Endothelial cell of hepatic sinusoid (primary cell): ENCODE data around the gene DAB2IP.
"Not testable (repeated sequence)": the region's sequence is repeated elsewhere in the genome, so short reads cannot be mapped to it uniquely, and the experiment has no call there.

ENCODE experiments used
- in situ Hi-C: cut with HindIII; loops from 2 replicates; pipeline ENCODE4 v1.10.0; 2017; ENCODE audit warnings: low sequenced_read_pairs

The DAB2IP gene

DNA sequence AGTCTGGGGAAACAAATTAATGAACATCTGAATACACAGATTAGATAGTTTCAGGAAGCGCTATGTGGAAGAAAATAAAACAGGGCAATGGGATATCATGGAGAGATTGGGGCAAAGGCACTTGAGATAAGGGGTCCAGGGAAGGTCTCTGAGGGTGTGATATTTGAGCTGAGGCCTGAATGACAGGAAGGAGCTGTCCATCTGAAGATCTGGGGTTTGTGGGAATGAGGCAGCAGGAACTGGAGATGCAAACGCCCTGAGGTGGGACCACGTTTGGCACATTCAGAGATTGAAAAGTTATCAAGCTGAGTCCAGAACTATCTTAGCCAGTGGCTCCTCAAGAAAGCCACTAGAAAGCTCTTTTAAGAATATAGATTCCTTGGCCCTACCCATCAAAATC lies 8.7 kb upstream of the DAB2IP start:
- in situ Hi-C loops: no loop called here

DNA sequence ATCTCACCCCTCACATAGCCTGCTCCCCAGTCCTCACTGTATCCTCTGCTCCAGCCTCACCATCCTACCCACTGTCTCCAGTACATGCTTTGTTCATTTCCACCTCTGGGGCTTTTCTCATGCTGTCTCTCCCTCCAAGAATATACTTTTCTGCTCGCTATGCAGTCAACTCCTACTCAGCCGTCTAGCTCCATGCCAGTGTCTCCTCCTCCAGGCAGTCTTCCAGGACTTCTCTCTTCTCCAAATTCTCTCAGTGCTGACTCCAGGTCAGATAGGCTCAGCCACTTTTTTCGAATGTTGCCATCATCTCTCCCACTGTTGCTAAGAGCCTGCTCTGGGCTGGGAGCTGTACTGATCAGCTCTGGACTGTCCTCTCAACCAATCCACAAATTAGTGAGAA lies 8.0 kb upstream of the DAB2IP start:
- in situ Hi-C loops: no loop called here

DNA sequence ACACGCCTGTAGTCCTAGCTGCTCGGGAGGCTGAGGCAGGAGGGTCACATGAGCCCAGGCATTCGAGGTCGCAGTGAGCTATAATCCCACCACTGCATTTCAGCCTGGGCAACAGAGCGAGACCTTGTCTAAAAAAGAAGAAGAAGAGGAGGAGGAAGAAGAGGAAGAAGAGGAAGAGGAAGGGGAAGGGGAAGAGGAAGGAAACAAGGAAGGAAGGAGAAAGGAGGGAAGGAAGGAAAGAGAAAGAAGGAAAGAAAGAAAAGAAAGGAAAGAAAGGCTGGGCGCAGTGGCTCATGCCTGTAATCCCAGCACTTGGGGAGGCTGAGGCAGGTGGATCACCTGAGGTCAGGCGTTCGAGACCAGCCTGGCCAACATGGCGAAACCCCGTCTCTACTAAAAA lies 7.4 kb upstream of the DAB2IP start:
- in situ Hi-C loops: not testable (repeated sequence)

DNA sequence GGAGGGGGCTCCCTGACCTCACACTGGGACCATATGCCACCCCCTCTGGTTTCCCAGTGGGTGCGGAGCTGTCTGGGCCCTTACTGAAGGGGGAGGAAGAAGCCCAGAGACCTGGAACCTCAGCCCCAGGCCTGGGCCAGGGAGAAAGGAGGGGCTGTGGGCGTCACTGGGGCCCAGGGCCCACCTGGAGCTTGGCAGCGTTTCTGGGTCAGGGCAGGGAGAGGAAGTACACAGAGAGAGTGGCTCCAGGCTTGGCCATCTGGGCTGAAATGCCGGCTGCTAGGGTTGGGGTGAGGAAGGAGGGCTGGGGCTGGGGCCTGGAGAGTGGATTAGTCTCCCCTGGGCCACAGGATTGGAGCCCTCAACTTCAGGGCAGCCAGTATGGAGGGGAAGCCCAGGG lies 6.4 kb upstream of the DAB2IP start:
- in situ Hi-C loops: loop anchor here (5.0 kb wide), 1 partner anchor 52 kb away; no protein-coding TSS in a partner anchor

DNA sequence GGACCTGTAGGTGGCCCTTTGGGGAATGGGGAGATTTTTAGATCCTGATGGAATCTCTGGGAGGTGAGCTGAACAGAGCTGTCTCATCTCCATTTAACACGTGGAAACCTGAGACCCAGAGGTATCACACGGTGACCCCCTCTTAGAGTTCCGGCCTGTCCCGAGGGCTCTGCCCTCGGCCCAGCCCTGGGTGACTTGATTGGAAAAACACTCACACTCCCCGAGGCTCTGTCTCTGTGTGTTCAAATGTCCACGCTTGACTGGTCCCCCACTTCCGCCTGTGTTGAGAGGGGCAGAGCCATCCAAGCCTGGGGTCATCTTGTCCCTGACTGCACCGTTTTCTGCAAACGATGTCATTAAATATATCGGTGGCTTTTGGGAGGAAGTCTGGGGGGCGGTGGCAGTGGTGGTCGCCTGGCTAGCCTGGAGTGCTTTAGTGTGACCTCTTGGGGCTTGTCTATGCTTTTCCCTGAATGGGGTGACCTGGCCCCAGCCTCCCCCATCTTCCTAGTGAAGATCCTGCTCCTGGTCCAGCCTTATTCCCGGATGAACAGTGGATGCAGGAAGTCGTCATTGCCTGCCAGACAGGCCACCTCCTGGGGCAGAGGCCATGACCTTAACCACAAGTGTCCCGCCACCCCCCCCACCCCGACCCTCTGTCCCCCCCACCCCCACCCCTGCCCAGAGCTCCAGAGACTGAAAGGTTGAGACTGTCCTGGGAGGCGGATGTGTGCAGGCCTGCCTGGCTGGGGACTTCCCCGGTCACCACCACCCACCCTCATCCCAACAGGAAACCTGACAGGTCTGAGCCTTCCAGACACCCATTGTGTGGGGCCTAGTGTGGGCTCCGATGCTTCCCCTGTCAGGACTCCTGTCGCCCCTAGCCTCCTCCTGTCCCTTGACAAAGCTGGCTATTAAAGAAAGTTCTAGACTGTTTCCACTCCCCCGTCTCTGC lies 5.3 kb upstream of the DAB2IP start:
- in situ Hi-C loops: loop anchor here (5.0 kb wide), 1 partner anchor 51 kb away; no protein-coding TSS in a partner anchor

DNA sequence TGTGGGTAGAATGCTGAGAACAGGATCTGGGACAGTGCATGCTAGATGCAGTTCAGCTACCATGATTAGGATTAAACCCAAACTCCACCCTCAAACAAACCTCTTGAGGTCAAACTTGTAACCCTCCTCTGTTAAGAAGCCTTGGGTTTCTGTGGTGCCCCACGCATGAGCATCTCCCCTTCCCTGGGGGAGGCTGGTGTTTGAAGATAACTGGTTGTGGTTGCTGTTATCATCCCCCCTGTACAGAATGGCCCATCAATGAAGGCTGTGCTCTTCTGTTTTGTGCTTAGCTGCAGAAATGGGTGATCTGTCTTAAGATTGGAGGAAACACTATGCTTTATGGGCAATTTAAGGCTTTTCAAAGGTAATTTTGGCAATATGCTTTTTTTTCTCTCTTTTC lies 4.4 kb upstream of the DAB2IP start:
- in situ Hi-C loops: loop anchor here (5.0 kb wide), 1 partner anchor 50 kb away; no protein-coding TSS in a partner anchor

DNA sequence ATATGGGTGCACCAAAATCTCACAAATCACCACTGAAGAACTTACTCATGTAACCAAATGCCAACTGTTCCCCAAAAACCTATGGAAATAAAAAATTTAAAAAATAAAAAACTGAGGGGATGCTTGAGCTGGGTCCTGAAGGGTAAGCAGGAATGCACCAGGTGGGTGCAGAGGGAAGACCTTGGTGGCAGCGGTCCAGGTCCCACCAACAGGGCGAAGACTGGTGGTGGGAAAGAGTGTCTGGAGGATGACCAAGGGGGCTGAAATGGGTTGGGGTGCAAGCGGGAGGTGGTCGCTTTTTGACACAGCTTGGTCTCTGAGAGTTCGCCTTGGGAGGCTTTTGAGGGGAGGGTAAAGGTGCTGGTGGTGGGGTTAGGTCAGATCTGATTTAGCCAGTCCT lies 3.3 kb upstream of the DAB2IP start:
- in situ Hi-C loops: loop anchor here (5.0 kb wide), 1 partner anchor 49 kb away; no protein-coding TSS in a partner anchor

DNA sequence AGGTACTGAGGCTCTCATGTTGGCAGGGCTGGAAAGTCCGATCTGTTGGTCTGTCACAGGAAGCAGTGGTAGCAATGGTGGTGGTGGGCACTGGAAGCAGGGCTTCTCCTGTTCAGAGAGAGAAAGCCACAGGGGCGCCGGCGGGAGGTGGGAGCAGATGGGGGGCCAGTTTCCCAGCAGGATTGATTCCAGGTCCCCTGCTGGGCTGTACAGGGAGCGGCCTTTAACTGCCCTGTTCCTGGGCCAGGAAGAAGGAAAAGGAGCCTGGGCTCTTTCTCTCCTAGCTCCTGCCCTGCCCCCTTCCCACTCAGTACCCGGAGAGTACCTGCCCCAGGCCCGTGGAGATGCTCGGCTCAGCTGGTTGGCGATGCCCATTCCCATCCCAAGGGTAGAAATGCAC lies 2.6 kb upstream of the DAB2IP start:
- in situ Hi-C loops: loop anchor here (5.0 kb wide), 1 partner anchor 49 kb away; no protein-coding TSS in a partner anchor

DNA sequence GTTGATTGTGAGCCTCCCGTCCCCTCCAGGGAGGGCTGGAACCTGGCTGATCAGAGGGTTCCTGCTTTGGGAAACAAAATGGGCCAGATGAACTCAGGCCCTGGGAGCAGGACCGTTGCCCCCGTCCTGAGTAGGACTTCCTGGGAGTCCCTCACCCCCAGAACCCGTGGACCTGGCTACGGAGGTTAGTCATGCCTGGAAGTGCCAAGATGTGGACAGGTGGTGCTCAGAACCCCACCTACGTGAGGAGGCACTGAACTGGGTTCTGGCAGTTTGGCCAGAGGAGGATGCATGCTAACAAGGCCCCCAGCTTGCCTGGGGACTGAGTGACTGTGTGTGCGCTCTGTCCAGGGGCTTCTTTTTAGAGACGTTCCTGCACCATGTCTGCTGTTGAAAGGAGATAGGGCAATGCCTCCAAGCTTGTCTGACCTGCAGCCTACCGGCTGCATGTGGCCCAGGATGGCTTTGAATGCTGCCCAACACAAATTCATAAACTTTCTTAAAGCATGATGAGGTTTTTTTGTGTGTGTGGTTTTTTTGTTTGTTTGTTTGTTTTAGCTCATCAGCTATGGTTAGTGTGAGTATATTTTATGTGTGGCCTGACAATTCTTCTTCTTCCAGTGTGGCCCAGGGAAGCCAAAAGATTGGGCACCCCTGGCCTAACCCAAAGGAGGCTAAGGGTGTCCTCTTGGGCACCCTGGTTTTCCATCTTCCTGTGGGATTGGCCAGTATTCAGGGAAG lies 1.8 kb upstream of the DAB2IP start:
- in situ Hi-C loops: loop anchor here (5.0 kb wide), 1 partner anchor 48 kb away; no protein-coding TSS in a partner anchor

DNA sequence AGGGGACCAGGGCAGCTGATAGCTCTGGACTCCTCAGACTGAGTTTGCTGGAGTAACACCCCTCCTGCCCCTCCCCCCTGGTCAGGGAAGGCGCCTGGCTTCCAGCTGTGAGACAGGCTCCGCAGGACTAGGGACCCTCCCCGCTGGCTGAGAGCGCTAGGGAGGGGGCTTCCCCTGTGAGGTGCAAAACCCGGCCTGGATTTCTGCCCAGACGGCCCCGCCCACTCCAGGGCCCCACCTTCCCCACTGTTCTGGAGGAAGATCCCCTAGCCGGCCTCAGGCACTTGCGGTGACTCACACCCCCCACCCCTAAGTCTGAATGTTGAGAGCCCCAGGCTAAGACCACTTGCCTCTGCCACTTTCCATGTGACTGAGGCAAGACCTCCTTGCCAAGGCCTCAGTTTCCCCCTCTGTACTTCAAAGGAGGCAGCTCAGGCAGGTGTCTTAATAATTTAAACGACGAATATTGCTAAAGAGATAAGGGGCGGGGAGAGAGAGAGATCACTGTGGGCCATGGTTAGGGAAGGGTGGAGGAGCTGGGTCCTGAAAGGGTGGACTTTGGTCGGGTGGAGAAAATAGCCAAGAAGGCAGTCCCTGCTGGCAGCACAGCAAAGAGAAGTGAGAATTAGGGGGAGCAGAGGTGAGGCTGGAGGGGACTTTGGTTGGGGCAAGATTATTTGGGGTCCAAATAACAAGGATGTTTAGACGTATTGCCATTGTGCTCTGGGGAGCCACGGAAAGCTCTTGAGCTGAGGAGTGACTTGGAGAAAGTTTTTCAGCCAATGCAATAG lies 1.0 kb upstream of the DAB2IP start:
- in situ Hi-C loops: no loop called here

DNA sequence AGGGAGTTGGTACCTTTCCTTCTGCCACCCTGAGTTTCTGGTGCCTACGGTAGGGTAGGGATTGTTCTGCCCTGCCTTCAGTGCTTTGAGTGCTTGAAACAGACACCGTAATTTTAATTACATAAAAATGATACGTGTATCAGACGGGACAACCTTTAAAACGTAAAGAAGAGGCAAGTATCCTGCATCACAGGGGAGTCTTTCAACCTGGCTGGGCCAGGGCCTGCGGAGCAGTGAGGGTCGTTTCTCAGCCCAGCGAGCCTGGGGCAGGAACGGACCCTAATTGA lies 483 bp upstream of the DAB2IP start:
- in situ Hi-C loops: no loop called here

DNA sequence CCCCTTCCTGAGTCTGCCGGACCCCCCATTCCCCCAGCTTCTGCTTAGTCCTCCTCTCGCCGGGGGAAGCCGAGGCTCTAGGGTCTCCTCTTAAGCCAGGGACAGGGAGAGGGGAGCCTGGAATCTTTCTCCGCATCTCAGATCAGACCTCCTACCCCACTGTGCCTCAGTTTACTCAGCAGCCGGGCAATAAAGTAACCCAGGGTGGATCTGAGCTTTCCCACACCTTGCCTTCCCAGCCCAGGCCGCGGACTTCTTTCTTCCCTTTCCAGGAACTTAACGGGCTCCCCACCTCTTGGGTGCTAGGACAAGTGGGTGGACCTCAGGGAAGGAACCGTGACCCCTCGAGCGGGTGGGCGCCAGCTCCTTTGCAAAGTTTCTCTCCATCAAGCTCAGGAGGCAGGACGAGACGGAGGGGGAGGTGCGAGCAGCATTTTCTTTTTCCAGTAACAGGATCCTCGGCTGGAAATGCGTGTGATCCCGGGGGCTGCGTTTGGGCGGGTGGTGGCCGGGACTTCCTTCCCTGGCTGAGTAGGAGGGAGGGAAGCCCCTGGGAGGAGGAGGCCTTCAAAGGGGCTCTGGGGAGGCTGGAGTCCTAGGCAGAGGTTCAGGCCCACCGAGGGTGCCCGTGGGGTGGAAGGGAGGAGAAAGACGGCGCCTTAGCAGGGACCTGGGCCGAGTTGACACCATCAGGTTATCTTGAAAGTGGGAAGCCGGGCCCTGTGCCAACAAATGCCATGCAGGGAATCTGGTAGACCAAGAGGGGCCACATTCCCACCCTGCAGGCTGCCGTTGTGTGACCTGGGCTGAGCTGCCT lies 795 bp downstream of the DAB2IP start:
- in situ Hi-C loops: no loop called here

DNA sequence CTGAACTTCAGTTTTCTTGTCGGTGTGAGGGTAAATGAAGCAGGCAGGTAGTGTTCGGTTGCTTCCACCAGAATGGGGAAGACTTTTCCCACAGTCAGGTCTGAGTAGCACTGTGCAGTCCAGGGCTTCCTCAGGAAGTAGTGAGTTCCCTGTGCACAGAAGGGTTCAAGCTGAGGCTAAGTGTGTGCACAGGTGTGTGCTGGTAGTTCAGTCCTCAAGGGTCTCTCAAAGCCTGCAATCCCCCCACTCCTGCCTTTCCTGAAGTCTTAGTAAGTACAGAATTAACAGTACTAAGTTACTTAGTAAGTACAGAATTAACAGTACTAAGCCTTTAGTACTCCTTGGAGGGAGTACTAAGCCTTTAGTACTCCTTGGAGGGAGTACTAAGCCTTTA lies 1.4 kb downstream of the DAB2IP start:
- in situ Hi-C loops: no loop called here

DNA sequence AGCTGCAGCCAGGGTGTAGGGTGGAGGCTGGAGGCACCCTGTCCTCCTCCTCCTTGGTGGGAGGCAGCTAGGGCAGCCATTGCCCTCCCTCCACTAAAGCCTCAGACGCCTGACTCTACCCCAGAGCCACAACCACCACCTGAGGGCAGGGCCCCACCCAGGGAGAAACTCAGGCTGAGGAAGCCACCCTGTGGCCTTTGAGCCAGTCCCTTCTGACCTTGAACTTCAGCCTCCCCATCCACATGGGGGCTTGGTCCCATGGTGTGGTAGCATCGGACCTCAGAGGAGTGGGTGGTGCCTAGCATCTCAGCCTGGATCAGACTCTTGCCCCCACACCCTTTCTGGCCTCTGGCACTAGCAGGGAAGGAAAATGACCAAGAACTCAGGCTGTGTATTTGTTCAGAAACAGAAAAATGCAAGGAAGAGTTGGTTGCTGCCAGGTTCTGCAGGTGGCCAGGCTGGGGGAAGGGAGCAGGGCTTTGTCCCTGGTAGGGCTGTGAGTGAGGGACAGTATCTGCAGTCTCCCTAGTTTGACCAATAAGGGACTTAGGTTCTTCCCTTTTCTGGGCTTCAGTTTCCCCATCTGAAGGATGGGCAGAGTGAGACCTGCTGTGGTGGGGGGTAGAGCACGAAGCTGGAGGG lies 3.2 kb downstream of the DAB2IP start:
- in situ Hi-C loops: loop anchor here (5.0 kb wide), 1 partner anchor 83 kb away; no protein-coding TSS in a partner anchor

DNA sequence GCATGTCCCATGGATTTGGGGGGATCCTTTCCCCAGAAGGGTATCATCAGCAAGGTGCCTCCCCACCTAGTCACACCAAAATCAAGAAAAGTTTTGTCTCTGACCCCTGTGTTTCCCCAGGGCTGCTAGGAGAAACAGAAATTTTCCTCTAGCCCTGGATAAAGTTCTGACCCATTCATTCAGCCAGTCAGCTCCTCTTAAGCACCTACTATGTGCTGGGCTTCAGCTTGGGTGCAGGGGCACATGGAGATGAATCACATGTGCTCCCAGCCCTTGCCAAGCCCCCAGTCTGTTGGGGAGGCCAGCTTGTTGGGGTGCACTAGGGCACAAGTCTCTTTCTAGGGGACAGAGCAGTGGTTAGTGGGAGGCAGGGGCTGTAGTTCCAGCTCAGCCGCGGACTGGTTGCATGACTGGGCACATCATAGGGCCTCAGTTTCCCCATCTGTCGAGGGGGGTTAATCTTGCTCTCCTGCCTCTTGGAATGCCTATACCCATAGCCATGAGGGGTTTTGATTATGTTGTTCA lies 3.9 kb downstream of the DAB2IP start:
- in situ Hi-C loops: loop anchor here (5.0 kb wide), 1 partner anchor 82 kb away; no protein-coding TSS in a partner anchor

DNA sequence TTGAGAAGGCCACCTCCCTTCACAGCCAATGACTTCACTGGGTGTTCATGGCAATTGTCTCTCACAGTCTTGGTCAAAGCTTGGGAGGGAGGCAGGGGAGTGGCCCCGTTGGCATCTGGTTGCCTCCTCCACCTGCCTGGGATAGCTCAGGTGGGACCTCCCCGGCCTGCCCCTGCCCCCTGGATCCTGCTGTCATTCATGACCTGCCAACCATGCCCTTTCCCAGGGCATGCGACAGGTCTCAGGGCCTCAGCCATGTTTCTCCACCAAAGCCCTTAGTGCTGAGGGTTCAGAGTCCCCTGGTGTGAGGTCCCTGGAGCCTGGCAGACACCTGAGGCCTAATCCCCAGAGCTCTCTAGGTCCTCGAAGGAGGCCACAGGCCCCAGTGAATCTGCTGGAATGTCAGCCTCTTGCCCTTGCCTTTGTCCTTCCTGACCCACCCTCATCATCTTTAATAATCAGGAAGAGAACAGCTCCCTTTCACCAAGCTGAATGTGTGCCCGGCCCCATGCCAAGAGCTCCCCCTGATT lies 5.6 kb downstream of the DAB2IP start:
- in situ Hi-C loops: loop anchor here (5.0 kb wide), 1 partner anchor 80 kb away; no protein-coding TSS in a partner anchor

DNA sequence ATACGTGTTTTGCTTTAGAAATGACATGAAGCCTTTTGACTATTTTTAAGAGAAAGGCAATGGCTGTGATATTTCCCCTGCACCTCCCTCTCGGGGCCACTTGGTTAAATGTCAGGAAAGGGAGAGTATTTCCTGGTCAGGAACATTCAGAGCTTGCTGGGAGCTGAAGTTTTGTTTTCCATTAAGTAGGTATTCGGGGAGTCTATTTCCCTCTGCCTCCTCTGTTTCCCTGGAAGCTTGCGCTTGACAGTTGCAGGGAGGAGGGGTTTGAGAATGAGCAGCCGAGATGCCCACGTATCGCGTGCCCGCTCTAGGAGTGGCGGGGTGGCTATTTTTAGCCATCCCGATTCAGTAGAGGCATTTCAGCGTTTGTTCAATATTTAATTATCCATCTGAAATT lies 6.7 kb downstream of the DAB2IP start:
- in situ Hi-C loops: loop anchor here (5.0 kb wide), 1 partner anchor 79 kb away; no protein-coding TSS in a partner anchor

DNA sequence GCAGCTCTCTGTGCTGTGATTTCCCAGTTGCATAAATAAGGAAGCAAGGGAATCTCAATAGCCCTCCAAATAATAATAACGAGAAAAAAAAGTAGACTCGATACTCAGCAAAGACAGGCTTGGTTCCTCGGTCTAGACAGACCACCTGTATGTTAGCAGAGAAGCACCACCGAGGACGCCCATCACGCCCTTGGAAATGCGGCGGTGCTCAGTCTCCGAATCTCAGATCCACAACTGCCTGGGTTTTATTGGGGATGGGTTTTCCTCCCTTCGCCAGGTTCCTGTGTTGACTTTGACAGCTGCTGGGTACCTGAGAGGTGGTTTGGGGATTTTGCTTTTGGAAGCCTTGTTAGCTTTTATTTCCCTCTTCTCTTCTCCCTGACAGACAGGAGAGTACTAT lies 7.2 kb downstream of the DAB2IP start:
- in situ Hi-C loops: loop anchor here (5.0 kb wide), 1 partner anchor 79 kb away; no protein-coding TSS in a partner anchor

DNA sequence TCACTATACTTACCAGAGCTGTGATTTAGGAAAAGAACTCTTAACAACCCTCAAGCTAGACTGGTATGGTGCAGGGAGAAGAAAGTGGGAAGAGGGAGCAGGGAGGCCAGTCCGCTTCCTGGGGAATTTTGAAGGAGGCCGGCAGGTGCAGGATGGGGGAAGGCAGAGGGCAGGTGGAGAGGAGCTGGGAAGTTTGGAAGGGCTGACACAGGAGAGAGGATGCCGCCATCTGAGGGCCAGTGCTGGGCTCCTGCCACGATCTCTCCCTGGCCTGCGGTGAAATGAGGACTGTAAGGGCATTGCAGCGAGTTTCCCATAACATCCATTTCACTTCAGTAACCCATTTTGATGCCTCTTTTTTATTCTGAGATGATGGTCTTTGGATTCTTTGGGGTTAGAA lies 8.9 kb downstream of the DAB2IP start:
- in situ Hi-C loops: loop anchor here (10.0 kb wide), 1 partner anchor 204 kb away; no protein-coding TSS in a partner anchor
